ENCODE results near the gene PLGRKT.
"Not testable (repeated sequence)": the region's sequence is repeated elsewhere in the genome, so short reads cannot be mapped to it uniquely, and the experiment has no call there.

The PLGRKT gene

GRCh38 chr9:5419987-5420386 lies 17.7 kb downstream of the PLGRKT start:
- no peaks in the 10 kb centered on the region for H3K9me3 Mint-ChIP-seq
- peaks cover 3% of the 10 kb centered on the region for H3K36me3 Mint-ChIP-seq (ENCODE audit: insufficient read depth)
- no peaks in the 10 kb centered on the region for H3K27me3 Mint-ChIP-seq
- ATAC-seq (replicated peaks; ENCODE audit: extremely low read depth, poor library complexity, severe bottlenecking) (no peak), DNase-seq (ENCODE audit: low spot score in 2 of 2) (no peak)
- H3K4me3 Mint-ChIP-seq = no peak overlapping the region
- H3K27ac Mint-ChIP-seq (ENCODE audit: low read depth) = no peak overlapping the region
- H3K4me1 Mint-ChIP-seq = peaks cover 13% of the 10 kb centered on the region

- no peak overlapping the region for H3K27ac Mint-ChIP-seq (ENCODE audit: low read depth)
These were observed 19.2 kb downstream of the PLGRKT start for GRCh38 chr9:5418481-5418880.

GRCh38 chr9:5416953-5417352 lies 20.8 kb downstream of the PLGRKT start:
- H3K27me3 Mint-ChIP-seq = no peaks in the 10 kb centered on the region
- peaks cover 17% of the 10 kb centered on the region for H3K4me1 Mint-ChIP-seq
- peaks cover 6% of the 10 kb centered on the region for H3K36me3 Mint-ChIP-seq (ENCODE audit: insufficient read depth)
- H3K9me3 Mint-ChIP-seq = no peaks in the 10 kb centered on the region
- H3K4me3 Mint-ChIP-seq = no peak overlapping the region
- ATAC-seq (replicated peaks; ENCODE audit: extremely low read depth, poor library complexity, severe bottlenecking) = no peak
- H3K27ac Mint-ChIP-seq (ENCODE audit: low read depth) = no peak overlapping the region
- DNase-seq (ENCODE audit: low spot score in 2 of 2) = no peak

More at GRCh38 chr9:5418481-5418880, 19.2 kb downstream of the PLGRKT start:
- DNase-seq (ENCODE audit: low spot score in 2 of 2) = no peak
- H3K36me3 Mint-ChIP-seq (ENCODE audit: insufficient read depth) = peaks cover 3% of the 10 kb centered on the region
- ATAC-seq (replicated peaks; ENCODE audit: extremely low read depth, poor library complexity, severe bottlenecking) = no peak
- H3K27me3 Mint-ChIP-seq = no peaks in the 10 kb centered on the region
- H3K4me3 Mint-ChIP-seq = no peak overlapping the region
- H3K4me1 Mint-ChIP-seq = peaks cover 17% of the 10 kb centered on the region
- H3K9me3 Mint-ChIP-seq = no peaks in the 10 kb centered on the region

GRCh38 chr9:5408596-5408995 lies 29.1 kb downstream of the PLGRKT start:
- H3K4me3 Mint-ChIP-seq = no peak overlapping the region
- H3K4me1 Mint-ChIP-seq = peaks cover 7% of the 10 kb centered on the region
- ATAC-seq (replicated peaks; ENCODE audit: extremely low read depth, poor library complexity, severe bottlenecking) (no peak), DNase-seq (ENCODE audit: low spot score in 2 of 2) (no peak)
- H3K27ac Mint-ChIP-seq (ENCODE audit: low read depth) = no peak overlapping the region
- H3K9me3 Mint-ChIP-seq = peaks cover 6% of the 10 kb centered on the region
- H3K36me3 Mint-ChIP-seq (ENCODE audit: insufficient read depth) = peaks cover 3% of the 10 kb centered on the region
- H3K27me3 Mint-ChIP-seq = no peaks in the 10 kb centered on the region

- peaks cover 28% of the 10 kb centered on the region for H3K4me1 Mint-ChIP-seq
- ATAC-seq (replicated peaks; ENCODE audit: extremely low read depth, poor library complexity, severe bottlenecking) (no peak), DNase-seq (ENCODE audit: low spot score in 2 of 2) (no peak)
- H3K27me3 Mint-ChIP-seq = no peaks in the 10 kb centered on the region
- H3K27ac Mint-ChIP-seq (ENCODE audit: low read depth) = no peak overlapping the region
- no peaks in the 10 kb centered on the region for H3K9me3 Mint-ChIP-seq
- H3K36me3 Mint-ChIP-seq (ENCODE audit: insufficient read depth) = peaks cover 2% of the 10 kb centered on the region
- no peak overlapping the region for H3K4me3 Mint-ChIP-seq
These were observed 35.5 kb downstream of the PLGRKT start for GRCh38 chr9:5402217-5402616.

GRCh38 chr9:5397547-5397946 lies 40.2 kb downstream of the PLGRKT start:
- not testable (repeated sequence) for H3K9me3 Mint-ChIP-seq; H3K36me3 Mint-ChIP-seq (ENCODE audit: insufficient read depth); DNase-seq (ENCODE audit: low spot score in 2 of 2); H3K4me3 Mint-ChIP-seq; H3K27ac Mint-ChIP-seq (ENCODE audit: low read depth); H3K27me3 Mint-ChIP-seq; ATAC-seq (replicated peaks; ENCODE audit: extremely low read depth, poor library complexity, severe bottlenecking)
- peaks cover 21% of the 10 kb centered on the region for H3K4me1 Mint-ChIP-seq

- ATAC-seq (replicated peaks; ENCODE audit: extremely low read depth, poor library complexity, severe bottlenecking) (no peak), DNase-seq (ENCODE audit: low spot score in 2 of 2) (no peak)
- Mint-ChIP-seq H3K36me3 (ENCODE audit: insufficient read depth) (peaks cover 2% of the 10 kb centered on the region), H3K9me3 (no peaks in the 10 kb centered on the region), H3K4me1 (peaks cover 18% of the 10 kb centered on the region), H3K27ac (ENCODE audit: low read depth) (no peak overlapping the region), H3K4me3 (no peak overlapping the region), H3K27me3 (no peaks in the 10 kb centered on the region)
These were observed 42.3 kb downstream of the PLGRKT start for GRCh38 chr9:5395428-5395827.

GRCh38 chr9:5393976-5394375 lies 43.7 kb downstream of the PLGRKT start:
- not testable (repeated sequence) for H3K9me3 Mint-ChIP-seq; H3K27ac Mint-ChIP-seq (ENCODE audit: low read depth); ATAC-seq (replicated peaks; ENCODE audit: extremely low read depth, poor library complexity, severe bottlenecking); DNase-seq (ENCODE audit: low spot score in 2 of 2); H3K36me3 Mint-ChIP-seq (ENCODE audit: insufficient read depth); H3K4me3 Mint-ChIP-seq; H3K27me3 Mint-ChIP-seq
- H3K4me1 Mint-ChIP-seq = peaks cover 33% of the 10 kb centered on the region

- Mint-ChIP-seq H3K4me1 (peaks cover 37% of the 10 kb centered on the region), H3K27ac (ENCODE audit: low read depth) (no peak overlapping the region), H3K9me3 (no peaks in the 10 kb centered on the region), H3K36me3 (ENCODE audit: insufficient read depth) (peaks cover 2% of the 10 kb centered on the region), H3K4me3 (no peak overlapping the region), H3K27me3 (no peaks in the 10 kb centered on the region)
- ATAC-seq (replicated peaks; ENCODE audit: extremely low read depth, poor library complexity, severe bottlenecking) = no peak
- DNase-seq (ENCODE audit: low spot score in 2 of 2) = no peak
These were observed 44.2 kb downstream of the PLGRKT start for GRCh38 chr9:5393497-5393896.

GRCh38 chr9:5392285-5392684 lies 45.4 kb downstream of the PLGRKT start:
- DNase-seq (ENCODE audit: low spot score in 2 of 2) = no peak
- no peak for ATAC-seq (replicated peaks; ENCODE audit: extremely low read depth, poor library complexity, severe bottlenecking)
- peaks cover 2% of the 10 kb centered on the region for H3K36me3 Mint-ChIP-seq (ENCODE audit: insufficient read depth)
- H3K9me3 Mint-ChIP-seq = no peaks in the 10 kb centered on the region
- peaks cover 39% of the 10 kb centered on the region for H3K4me1 Mint-ChIP-seq
- no peak overlapping the region for H3K27ac Mint-ChIP-seq (ENCODE audit: low read depth)
- no peak overlapping the region for H3K4me3 Mint-ChIP-seq
- H3K27me3 Mint-ChIP-seq = no peaks in the 10 kb centered on the region

GRCh38 chr9:5389109-5389732 lies 48.5 kb downstream of the PLGRKT start:
- peaks cover 35% of the 10 kb centered on the region for H3K4me1 Mint-ChIP-seq
- no peak overlapping the region for H3K4me3 Mint-ChIP-seq
- ATAC-seq (replicated peaks; ENCODE audit: extremely low read depth, poor library complexity, severe bottlenecking) = no peak
- no peak for DNase-seq (ENCODE audit: low spot score in 2 of 2)
- H3K9me3 Mint-ChIP-seq = no peaks in the 10 kb centered on the region
- H3K27ac Mint-ChIP-seq (ENCODE audit: low read depth) = no peak overlapping the region
- peaks cover 2% of the 10 kb centered on the region for H3K36me3 Mint-ChIP-seq (ENCODE audit: insufficient read depth)
- no peaks in the 10 kb centered on the region for H3K27me3 Mint-ChIP-seq

GRCh38 chr9:5388026-5388819 lies 49.5 kb downstream of the PLGRKT start:
- Mint-ChIP-seq H3K27me3 (no peaks in the 10 kb centered on the region), H3K27ac (ENCODE audit: low read depth) (no peak overlapping the region), H3K4me3 (no peak overlapping the region), H3K36me3 (ENCODE audit: insufficient read depth) (peaks cover 4% of the 10 kb centered on the region), H3K4me1 (peaks cover 31% of the 10 kb centered on the region), H3K9me3 (no peaks in the 10 kb centered on the region)
- no peak for DNase-seq (ENCODE audit: low spot score in 2 of 2)
- no peak for ATAC-seq (replicated peaks; ENCODE audit: extremely low read depth, poor library complexity, severe bottlenecking)

GRCh38 chr9:5384436-5384835 lies 53.3 kb downstream of the PLGRKT start:
- Mint-ChIP-seq H3K27ac (ENCODE audit: low read depth) (no peak overlapping the region), H3K36me3 (ENCODE audit: insufficient read depth) (peaks cover 2% of the 10 kb centered on the region), H3K27me3 (no peaks in the 10 kb centered on the region), H3K9me3 (no peaks in the 10 kb centered on the region), H3K4me1 (peaks cover 18% of the 10 kb centered on the region), H3K4me3 (no peak overlapping the region)
- DNase-seq (ENCODE audit: low spot score in 2 of 2) = no peak
- ATAC-seq (replicated peaks; ENCODE audit: extremely low read depth, poor library complexity, severe bottlenecking) = no peak

Data from central memory CD8-positive, alpha-beta T cell (primary cell).